ENCODE data around the gene MRPL10.

MRPL10 gene

DNA sequence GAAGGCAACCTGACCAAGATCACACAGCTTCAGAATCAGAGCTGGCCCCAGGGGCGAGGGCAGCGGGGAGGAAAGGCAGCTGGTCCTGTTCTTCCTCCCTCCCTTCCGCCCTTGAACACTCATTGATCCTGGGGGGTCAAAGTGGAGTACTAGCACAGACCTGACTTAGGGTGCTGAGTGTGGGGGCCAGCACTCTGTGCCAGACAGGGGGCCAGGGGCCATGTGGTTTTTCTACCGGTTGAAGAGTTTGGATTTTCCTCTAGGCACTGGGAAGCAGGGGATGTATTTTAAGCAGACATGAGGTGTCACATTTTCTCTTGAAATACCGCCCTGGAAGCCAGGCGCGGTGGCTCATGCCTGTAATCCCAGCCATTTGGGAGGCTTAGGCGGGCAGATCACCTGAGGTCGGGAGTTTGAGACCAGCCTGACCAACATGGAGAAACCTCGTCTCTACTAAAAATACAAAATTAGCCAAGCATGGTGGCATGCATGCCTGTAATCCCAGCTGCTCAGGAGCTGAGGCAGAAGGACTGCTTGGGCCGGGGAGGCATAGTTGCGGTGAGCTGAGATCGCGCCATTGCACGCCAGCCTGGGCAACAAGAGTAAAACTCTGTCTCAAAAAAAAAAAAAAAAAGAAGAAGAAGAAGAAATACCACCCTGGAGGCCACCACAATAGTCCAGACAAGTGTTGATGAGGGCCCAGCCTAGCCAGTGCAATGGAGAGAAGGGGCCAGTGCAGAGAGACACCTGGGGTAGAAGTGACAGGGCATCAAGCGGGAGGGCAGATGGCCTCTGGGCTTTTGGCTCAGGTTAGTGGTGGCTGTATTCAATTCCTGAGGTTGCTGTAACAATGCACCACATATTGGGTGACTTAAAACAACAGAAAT is 25.1 kb downstream of the MRPL10 start:
- Histone ChIP-seq H3F3A (ENCODE audit: low read depth) (no peaks in the 10 kb centered on the region), H3K4me3 (ENCODE audit: low read length, poor library complexity, severe bottlenecking) (no peak overlapping the region), H2AFZ (ENCODE audit: low read length) (no peak overlapping the region), H3K4me1 (ENCODE audit: insufficient read depth, low read length, poor library complexity, severe bottlenecking) (no peaks in the 10 kb centered on the region), H3K9me2 (replicated peaks; ENCODE audit: low read depth, low read length) (no peaks in the 10 kb centered on the region), H3K27me3 (ENCODE audit: insufficient read depth, low read length, poor library complexity, severe bottlenecking) (no peaks in the 10 kb centered on the region), H3K4me2 (ENCODE audit: low read depth, low read length, poor library complexity, severe bottlenecking) (no peak overlapping the region), H3K9me3 (ENCODE audit: insufficient read depth, low read depth, low read length) (no peaks in the 10 kb centered on the region), H3K9ac (ENCODE audit: low read depth, low read length, poor library complexity, severe bottlenecking) (no peak overlapping the region), H3K36me3 (ENCODE audit: insufficient read depth, low read length) (peaks cover 8% of the 10 kb centered on the region; the same call in 1 of the 2 replicates), H3K79me2 (ENCODE audit: insufficient read depth, low read length) (no peaks in the 10 kb centered on the region), H4K20me1 (ENCODE audit: insufficient read depth, low read length, poor library complexity, severe bottlenecking) (no peaks in the 10 kb centered on the region)
- TF ChIP-seq, protein P1, sequence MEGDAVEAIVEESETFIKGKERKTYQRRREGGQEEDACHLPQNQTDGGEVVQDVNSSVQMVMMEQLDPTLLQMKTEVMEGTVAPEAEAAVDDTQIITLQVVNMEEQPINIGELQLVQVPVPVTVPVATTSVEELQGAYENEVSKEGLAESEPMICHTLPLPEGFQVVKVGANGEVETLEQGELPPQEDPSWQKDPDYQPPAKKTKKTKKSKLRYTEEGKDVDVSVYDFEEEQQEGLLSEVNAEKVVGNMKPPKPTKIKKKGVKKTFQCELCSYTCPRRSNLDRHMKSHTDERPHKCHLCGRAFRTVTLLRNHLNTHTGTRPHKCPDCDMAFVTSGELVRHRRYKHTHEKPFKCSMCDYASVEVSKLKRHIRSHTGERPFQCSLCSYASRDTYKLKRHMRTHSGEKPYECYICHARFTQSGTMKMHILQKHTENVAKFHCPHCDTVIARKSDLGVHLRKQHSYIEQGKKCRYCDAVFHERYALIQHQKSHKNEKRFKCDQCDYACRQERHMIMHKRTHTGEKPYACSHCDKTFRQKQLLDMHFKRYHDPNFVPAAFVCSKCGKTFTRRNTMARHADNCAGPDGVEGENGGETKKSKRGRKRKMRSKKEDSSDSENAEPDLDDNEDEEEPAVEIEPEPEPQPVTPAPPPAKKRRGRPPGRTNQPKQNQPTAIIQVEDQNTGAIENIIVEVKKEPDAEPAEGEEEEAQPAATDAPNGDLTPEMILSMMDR (conservative IDR thresholded peaks at IDR 0.05; ENCODE audit: low read length) = no peak
- TF ChIP-seq EZH2phosphoT487 (IDR thresholded peaks at IDR 0.05; ENCODE audit: borderline replicate concordance) = no peak

DNA sequence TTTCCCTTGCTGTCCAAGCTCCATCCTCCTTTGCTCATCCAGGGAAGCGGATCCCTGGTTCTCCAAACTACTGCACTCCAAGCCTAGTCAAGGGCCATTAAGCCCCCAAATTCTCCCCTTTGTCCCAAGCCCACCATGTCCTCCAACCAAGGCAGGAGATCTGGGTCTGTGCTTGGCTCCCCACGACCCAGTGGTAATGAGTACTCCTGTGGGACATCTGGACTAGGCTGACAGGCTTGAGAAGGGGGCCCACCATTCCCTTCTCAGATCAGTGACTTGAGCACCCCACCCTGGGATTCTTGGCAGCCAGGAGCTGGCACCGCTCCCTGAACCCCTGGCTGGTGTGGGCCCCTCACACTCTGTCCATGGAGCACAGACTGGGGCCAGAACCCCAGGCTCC is 26.9 kb downstream of the MRPL10 start:
- H4K20me1 ChIP-seq (ENCODE audit: insufficient read depth, low read length, poor library complexity, severe bottlenecking) = no peaks in the 10 kb centered on the region
- H3K79me2 ChIP-seq (ENCODE audit: insufficient read depth, low read length) = no peaks in the 10 kb centered on the region
- H3K9ac ChIP-seq (ENCODE audit: low read depth, low read length, poor library complexity, severe bottlenecking) = no peak overlapping the region
- no peak overlapping the region for H3K4me3 ChIP-seq (ENCODE audit: low read length, poor library complexity, severe bottlenecking)
- H3K36me3 ChIP-seq (ENCODE audit: insufficient read depth, low read length) = peaks cover 6% of the 10 kb centered on the region; the same call in 1 of the 2 replicates
- H3F3A ChIP-seq (ENCODE audit: low read depth) = no peaks in the 10 kb centered on the region
- no peak for TF ChIP-seq EZH2phosphoT487 (IDR thresholded peaks at IDR 0.05; ENCODE audit: borderline replicate concordance)
- TF ChIP-seq, protein P1 (conservative IDR thresholded peaks at IDR 0.05; ENCODE audit: low read length) = no peak
- H2AFZ ChIP-seq (ENCODE audit: low read length) = no peak overlapping the region
- H3K27me3 ChIP-seq (ENCODE audit: insufficient read depth, low read length, poor library complexity, severe bottlenecking) = no peaks in the 10 kb centered on the region
- no peaks in the 10 kb centered on the region for H3K9me3 ChIP-seq (ENCODE audit: insufficient read depth, low read depth, low read length)
- H3K9me2 ChIP-seq (replicated peaks; ENCODE audit: low read depth, low read length) = no peaks in the 10 kb centered on the region
- H3K4me2 ChIP-seq (ENCODE audit: low read depth, low read length, poor library complexity, severe bottlenecking) = no peak overlapping the region
- H3K4me1 ChIP-seq (ENCODE audit: insufficient read depth, low read length, poor library complexity, severe bottlenecking) = no peaks in the 10 kb centered on the region

DNA sequence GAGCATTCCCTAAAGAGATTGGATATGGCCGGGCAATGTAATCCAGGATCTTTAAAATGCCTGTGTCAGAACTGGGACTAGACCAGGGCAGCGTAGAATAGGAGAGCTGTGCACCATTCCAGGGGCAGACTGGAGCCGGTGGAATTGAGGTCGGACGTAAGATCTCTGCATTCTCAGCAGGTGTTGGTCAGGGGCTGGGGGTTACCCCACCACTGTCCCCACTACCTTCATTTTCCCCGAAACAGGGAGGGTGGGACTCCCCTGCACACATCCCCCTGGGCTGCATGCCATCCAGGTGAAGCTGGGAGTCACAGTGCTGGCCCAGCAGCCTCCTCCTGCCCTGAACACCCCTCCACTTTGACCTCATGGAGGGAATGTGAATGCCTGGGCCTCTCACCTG is 27.6 kb downstream of the MRPL10 start:
- H3K9me2 ChIP-seq (replicated peaks; ENCODE audit: low read depth, low read length) = no peaks in the 10 kb centered on the region
- no peak for TF ChIP-seq EZH2phosphoT487 (IDR thresholded peaks at IDR 0.05; ENCODE audit: borderline replicate concordance)
- TF ChIP-seq, protein P1 (conservative IDR thresholded peaks at IDR 0.05; ENCODE audit: low read length) = no peak

More for the DNA sequence above, 27.6 kb downstream of the MRPL10 start:
- Histone ChIP-seq H3K36me3 (ENCODE audit: insufficient read depth, low read length) (peaks cover 6% of the 10 kb centered on the region; the same call in 1 of the 2 replicates), H3K4me2 (ENCODE audit: low read depth, low read length, poor library complexity, severe bottlenecking) (no peak overlapping the region), H3K4me3 (ENCODE audit: low read length, poor library complexity, severe bottlenecking) (no peak overlapping the region), H2AFZ (ENCODE audit: low read length) (no peak overlapping the region), H3K27me3 (ENCODE audit: insufficient read depth, low read length, poor library complexity, severe bottlenecking) (no peaks in the 10 kb centered on the region), H3K9me3 (ENCODE audit: insufficient read depth, low read depth, low read length) (no peaks in the 10 kb centered on the region), H3K4me1 (ENCODE audit: insufficient read depth, low read length, poor library complexity, severe bottlenecking) (no peaks in the 10 kb centered on the region), H3K9ac (ENCODE audit: low read depth, low read length, poor library complexity, severe bottlenecking) (no peak overlapping the region), H3K79me2 (ENCODE audit: insufficient read depth, low read length) (no peaks in the 10 kb centered on the region), H3F3A (ENCODE audit: low read depth) (no peaks in the 10 kb centered on the region), H4K20me1 (ENCODE audit: insufficient read depth, low read length, poor library complexity, severe bottlenecking) (no peaks in the 10 kb centered on the region)

All from Loucy (cell line).